Activated T-helper 1 cell treated with anti-CD3 and anti-CD28 coated beads, Interleukin-2, amount 50 U/mL, for 16 hours (primary cell): ENCODE data around the gene PRSS50.
"Not testable (repeated sequence)": the region's sequence is repeated elsewhere in the genome, so short reads cannot be mapped to it uniquely, and the experiment has no call there.

Source experiments
- DNase-seq, 2 donors: peaks; one replicate each; pipeline ENCODE4 v3.0.0-alpha.2; 2020; ENCODE audit warnings: low read depth in 1 of 2, low spot score in 1 of 2

Gene PRSS50

GRCh38 chr3:46709157-46709654 lies 8.5 kb downstream of the PRSS50 start:
- no peak for DNase-seq

- DNase-seq, result no peak
Measured at GRCh38 chr3:46708401-46709156, 9.1 kb downstream of the PRSS50 start.

GRCh38 chr3:46707601-46708011 lies 10.1 kb downstream of the PRSS50 start:
- no peak for DNase-seq

GRCh38 chr3:46706771-46707582 lies 10.7 kb downstream of the PRSS50 start:
- DNase-seq, result no peak

- DNase-seq, result no peak
Measured at GRCh38 chr3:46705751-46706552, 11.7 kb downstream of the PRSS50 start.

- DNase-seq, result peak; percentile 40 to 46
Measured at GRCh38 chr3:46705022-46705530, 12.6 kb downstream of the PRSS50 start.

- DNase-seq, result not testable (repeated sequence)
Measured at GRCh38 chr3:46704346-46704745, 13.3 kb downstream of the PRSS50 start.

- DNase-seq, result no peak
Measured at GRCh38 chr3:46703013-46703520, 14.6 kb downstream of the PRSS50 start.

GRCh38 chr3:46702246-46703012 lies 15.2 kb downstream of the PRSS50 start:
- DNase-seq, result no peak

- DNase-seq, result no peak
Measured at GRCh38 chr3:46701181-46701939, 16.3 kb downstream of the PRSS50 start, which contains the start of gene TMIE. TMIE (plus strand) TSS chr3:46701392; CDS start chr3:46701488, 96 bp downstream.

- DNase-seq, result no peak
Measured at GRCh38 chr3:46700772-46701171, 16.9 kb downstream of the PRSS50 start.

- DNase-seq, result no peak
Measured at GRCh38 chr3:46699676-46700523, 17.8 kb downstream of the PRSS50 start.

- no peak for DNase-seq
Measured at GRCh38 chr3:46695962-46696894, 21.4 kb downstream of the PRSS50 start.

- peak in 1 of 2 donors; percentile 19 for DNase-seq
Measured at GRCh38 chr3:46695177-46695961, 22.3 kb downstream of the PRSS50 start.

GRCh38 chr3:46694520-46694919 lies 23.1 kb downstream of the PRSS50 start:
- no peak for DNase-seq

- DNase-seq, result no peak
Measured at GRCh38 chr3:46693892-46694226, 23.8 kb downstream of the PRSS50 start.
